ENCODE measurements around the gene USP11.

USP11 gene

GRCh38 chrX:47217121-47217851 lies 15.5 kb upstream of the USP11 start (continued):
- peak; percentile 67 for TF ChIP-seq PATZ1 (tag by site-specific recombination; IDR thresholded peaks at IDR 0.05)
- TF ChIP-seq ZNF629 (tag by site-specific recombination; IDR thresholded peaks at IDR 0.05): peak; percentile 70
- peak; percentile 66 for TF ChIP-seq ZBTB20 (tag by site-specific recombination; IDR thresholded peaks at IDR 0.05)
- peak; percentile 35; the same call in 1 of the 2 replicates for TF ChIP-seq ZNF692 (tag by site-specific recombination; IDR thresholded peaks at IDR 0.05)
- TF ChIP-seq ZNF843 (tag by site-specific recombination; IDR thresholded peaks at IDR 0.05): peak; percentile 31; the same call in 1 of the 2 replicates
- TF ChIP-seq ZNF366 (tag by site-specific recombination; conservative IDR thresholded peaks at IDR 0.05): peak; percentile 61
- no peak for TF ChIP-seq ZNF624 (tag by site-specific recombination; IDR thresholded peaks at IDR 0.05)
- TF ChIP-seq ZBTB17 (tag by site-specific recombination; IDR thresholded peaks at IDR 0.05): peak; percentile 32; the same call in 1 of the 2 replicates
- peak; percentile 60; the same call in 1 of the 2 replicates for TF ChIP-seq IKZF3 (tag by site-specific recombination; IDR thresholded peaks at IDR 0.05)
- TF ChIP-seq MYNN (tag by site-specific recombination; IDR thresholded peaks at IDR 0.05; ENCODE audit: borderline replicate concordance): peak; percentile 96
- TF ChIP-seq ZBTB7A (tag by site-specific recombination; IDR thresholded peaks at IDR 0.05; ENCODE audit: low read depth): no peak
- TF ChIP-seq WT1 (tag by site-specific recombination; IDR thresholded peaks at IDR 0.05): peak; percentile 44; the same call in 1 of the 2 replicates
- TF ChIP-seq PRDM10 (tag by site-specific recombination; IDR thresholded peaks at IDR 0.05): peak; percentile 7; the same call in 1 of the 2 replicates
- peak; percentile 60 for TF ChIP-seq HIC1 (tag by site-specific recombination; IDR thresholded peaks at IDR 0.05)
- 0 out of 2 replicates have a peak, but pooled peaks have one; percentile 8 for TF ChIP-seq ZNF184 (tag by site-specific recombination; IDR thresholded peaks at IDR 0.05)
- TF ChIP-seq ZXDB (tag by site-specific recombination; IDR thresholded peaks at IDR 0.05): peak; percentile 31; the same call in 1 of the 2 replicates
- TF ChIP-seq ZFP69B (tag by site-specific recombination; IDR thresholded peaks at IDR 0.05): peak; percentile 30; the same call in 1 of the 2 replicates
- peak; percentile 95 for TF ChIP-seq ZNF600 (tag by site-specific recombination; IDR thresholded peaks at IDR 0.05)
- 0 out of 2 replicates have a peak, but pooled peaks have one; percentile 37 for TF ChIP-seq ZNF660 (tag by site-specific recombination; IDR thresholded peaks at IDR 0.05)
- TF ChIP-seq ZBTB21 (tag by site-specific recombination; IDR thresholded peaks at IDR 0.05): no peak
- TF ChIP-seq ZNF580 (tag by site-specific recombination; IDR thresholded peaks at IDR 0.05): peak; percentile 50; the same call in 1 of the 2 replicates
